Measurements from ENCODE around the gene UCK2.

Gene UCK2

GRCh38 chr1:165834881-165835280 is 7.5 kb downstream of the UCK2 start:
- no peak for DNase-seq

- no peak for DNase-seq
Observed at GRCh38 chr1:165836664-165837482, 9.5 kb downstream of the UCK2 start.

GRCh38 chr1:165837838-165838364 is 10.5 kb downstream of the UCK2 start:
- DNase-seq = no peak

- no peak for DNase-seq
Observed at GRCh38 chr1:165840423-165840822, 13.0 kb downstream of the UCK2 start.

- no peak for DNase-seq
Observed at GRCh38 chr1:165841582-165842017, 14.2 kb downstream of the UCK2 start.

- no peak for DNase-seq
Observed at GRCh38 chr1:165842023-165842670, 14.7 kb downstream of the UCK2 start.

- DNase-seq = no peak
Observed at GRCh38 chr1:165842671-165843129, 15.3 kb downstream of the UCK2 start.

- no peak for DNase-seq
Observed at GRCh38 chr1:165843304-165843703, 15.9 kb downstream of the UCK2 start.

GRCh38 chr1:165844114-165844798 is 16.8 kb downstream of the UCK2 start:
- DNase-seq = no peak

- DNase-seq = no peak
Observed at GRCh38 chr1:165844933-165845332, 17.5 kb downstream of the UCK2 start.

- no peak for DNase-seq
Observed at GRCh38 chr1:165845569-165845968, 18.2 kb downstream of the UCK2 start.

- no peak for DNase-seq
Observed at GRCh38 chr1:165845992-165846748, 18.8 kb downstream of the UCK2 start.

GRCh38 chr1:165847486-165847885 is 20.1 kb downstream of the UCK2 start:
- DNase-seq = no peak

GRCh38 chr1:165849353-165850133 is 22.1 kb downstream of the UCK2 start:
- DNase-seq = no peak

- no peak for DNase-seq
Observed at GRCh38 chr1:165851034-165851658, 23.7 kb downstream of the UCK2 start.

- no peak for DNase-seq
Observed at GRCh38 chr1:165852871-165853270, 25.5 kb downstream of the UCK2 start.

- no peak for DNase-seq
Observed at GRCh38 chr1:165853528-165854075, 26.2 kb downstream of the UCK2 start.

- no peak for DNase-seq
Observed at GRCh38 chr1:165854101-165854845, 26.9 kb downstream of the UCK2 start.

GRCh38 chr1:165855010-165855838 is 27.8 kb downstream of the UCK2 start:
- DNase-seq = no peak

Measured in NK-92 treated with Interleukin-12 subunit alpha and Interleukin-12 subunit beta, amount 100 ng/mL, for 24 hours (cell line).